DMS53 treated with DMSO at 0.1 percent for 48 hours (cell line): ENCODE data around the gene TMEM219.
"Not testable (repeated sequence)": the region's sequence is repeated elsewhere in the genome, so short reads cannot be mapped to it uniquely, and the experiment has no call there.

Experiments used
- DNase-seq: peaks from one replicate; lab custom pipeline; 2025; ENCODE audit not compliant: unreplicated experiment; lab: John Stamatoyannopoulos, UW

Gene TMEM219

GRCh38 chr16:29961479-29962343, at the start of gene TMEM219:
TSS of gene TMEM219 (plus strand) at chr16:29962079. CDS start at chr16:29963144, 1,065 bp downstream.
- DNase-seq = peak; percentile 58

DNA sequence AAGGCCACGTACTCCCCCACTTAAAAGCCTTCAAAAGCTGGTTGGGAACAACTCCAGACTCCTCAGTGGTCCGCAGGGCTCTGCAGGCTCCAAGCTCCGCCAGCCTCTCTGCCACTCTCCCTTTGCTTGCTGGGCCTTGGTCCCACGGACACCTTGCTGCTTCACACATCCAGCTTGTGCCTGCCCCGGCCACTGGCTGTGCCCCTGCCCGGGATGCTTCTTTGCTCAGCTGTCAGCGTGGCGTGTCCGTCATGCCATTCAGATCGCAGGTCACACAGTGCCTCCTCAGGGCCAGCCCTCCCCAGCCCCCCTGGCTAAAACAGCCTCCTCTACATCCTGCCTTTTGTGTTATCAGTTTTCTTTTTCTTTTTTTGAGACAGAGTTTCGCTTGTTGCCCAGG, 49.8 kb upstream of the TMEM219 start:
- DNase-seq = peak; percentile 21

DNA sequence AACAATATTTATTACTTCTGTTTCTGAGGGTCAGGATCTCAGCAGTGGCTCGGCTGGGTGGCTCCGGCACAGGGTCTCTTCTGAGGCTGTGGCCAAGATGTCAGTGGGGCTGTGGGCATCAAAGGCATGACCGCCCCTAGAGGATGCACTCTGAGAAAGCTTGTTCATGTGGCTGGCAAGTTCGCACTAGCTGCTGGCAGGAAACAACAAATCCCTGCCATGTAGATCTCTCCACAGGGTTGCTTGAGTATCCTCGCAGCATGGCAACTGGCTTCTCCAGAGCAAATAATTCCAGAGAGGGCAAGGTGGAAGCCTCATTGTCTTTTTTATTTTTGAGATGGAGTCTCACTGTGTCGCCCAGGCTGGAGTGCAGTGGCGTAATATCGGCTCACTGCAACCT, 48.4 kb upstream of the TMEM219 start:
- no peak for DNase-seq

GRCh38 chr16:29915590-29916247, 46.2 kb upstream of the TMEM219 start:
- DNase-seq = no peak

- DNase-seq = no peak
Measured at GRCh38 chr16:29916979-29917378, 44.9 kb upstream of the TMEM219 start.

GRCh38 chr16:29920288-29921033, 41.4 kb upstream of the TMEM219 start:
- no peak for DNase-seq

GRCh38 chr16:29921034-29921385, 40.9 kb upstream of the TMEM219 start:
- no peak for DNase-seq

DNA sequence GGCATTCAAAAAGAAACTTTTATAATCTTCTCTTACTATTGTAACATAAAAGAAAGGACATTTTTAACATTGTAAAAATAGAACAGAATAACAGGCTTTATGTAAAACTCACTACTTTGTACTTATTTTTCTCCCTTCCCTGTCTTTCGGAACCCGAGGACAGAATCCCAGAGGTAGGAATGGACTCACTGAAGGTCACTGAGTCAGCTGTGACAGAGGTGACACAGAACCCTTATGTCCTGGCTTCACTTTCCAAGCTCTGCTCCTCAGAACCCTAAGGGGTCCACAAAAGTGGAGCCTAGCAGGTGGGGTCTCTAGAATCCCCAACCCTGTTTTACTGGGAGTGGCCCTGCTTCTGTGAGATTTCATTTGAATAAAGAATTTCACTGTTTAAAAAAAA, 39.6 kb upstream of the TMEM219 start:
- DNase-seq = no peak

DNA sequence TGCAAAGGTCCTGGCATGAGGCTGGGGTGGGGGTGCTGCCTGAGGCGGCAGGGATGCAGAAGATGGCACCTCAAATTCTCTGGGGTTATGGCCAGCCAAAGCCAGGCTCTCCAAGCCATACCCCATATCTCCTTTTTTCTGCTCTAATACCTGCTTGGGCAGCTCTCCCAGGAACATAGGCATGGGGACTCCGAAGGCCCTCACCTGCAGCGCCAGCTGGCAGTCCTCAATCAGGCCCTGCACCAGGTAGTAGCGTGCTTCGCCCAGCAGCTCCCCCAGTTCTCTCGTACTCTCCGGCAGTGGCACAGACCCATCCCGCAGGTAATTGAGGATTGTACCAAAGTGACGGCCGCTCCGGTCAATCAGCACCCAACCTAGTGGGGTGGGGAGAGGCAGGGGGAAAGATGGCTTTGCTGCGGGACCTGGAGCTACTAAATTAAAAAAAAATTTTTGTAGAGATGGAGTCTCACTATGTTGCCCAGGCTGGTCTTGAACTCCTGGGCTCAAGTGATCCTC, 38.8 kb upstream of the TMEM219 start:
- no peak for DNase-seq

- DNase-seq = no peak
Measured at GRCh38 chr16:29925105-29925756, 36.6 kb upstream of the TMEM219 start.

GRCh38 chr16:29925781-29926710, 35.8 kb upstream of the TMEM219 start, which contains the start of gene KCTD13:
TSS of gene KCTD13 (minus strand) at chr16:29926226. CDS start at chr16:29926033, 193 bp downstream.
- peak; percentile 56 for DNase-seq

DNA sequence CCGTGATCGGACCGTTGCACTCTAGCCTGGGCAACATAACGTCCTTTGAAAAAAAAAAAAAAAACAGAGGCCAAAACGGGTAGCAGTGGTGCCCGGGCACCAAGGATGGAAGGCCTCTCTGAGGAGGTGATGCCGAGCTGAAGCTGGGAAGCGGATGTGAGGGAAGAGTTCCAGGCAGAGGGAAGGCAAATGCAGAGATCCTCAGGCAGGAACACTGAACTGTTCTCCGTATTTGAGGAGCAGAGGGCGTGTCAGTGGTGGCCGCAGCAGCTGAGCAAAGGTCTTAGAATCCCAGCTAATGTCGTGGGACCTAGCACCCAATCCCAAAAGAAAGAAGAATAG, 35.2 kb upstream of the TMEM219 start:
- peak; percentile 31 for DNase-seq

GRCh38 chr16:29927070-29927905, 34.6 kb upstream of the TMEM219 start:
- DNase-seq = no peak

DNA sequence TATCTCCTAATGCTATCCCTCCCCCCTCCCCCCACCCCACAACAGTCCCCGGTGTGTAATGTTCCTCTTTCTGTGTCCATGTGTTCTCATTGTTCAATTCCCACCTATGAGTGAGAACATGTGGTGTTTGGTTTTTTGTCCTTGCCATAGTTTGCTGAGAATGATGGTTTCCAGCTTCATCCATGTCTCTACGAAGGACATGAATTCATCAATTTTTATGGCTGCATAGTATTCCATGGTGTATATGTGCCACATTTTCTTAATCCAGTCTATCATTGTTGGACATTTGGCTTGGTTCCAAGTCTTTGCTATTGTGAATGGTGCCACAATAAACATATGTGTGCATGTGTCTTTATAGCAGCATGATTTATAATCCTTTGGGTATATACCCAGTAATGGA, 30.1 kb upstream of the TMEM219 start:
- DNase-seq = not testable (repeated sequence)

- DNase-seq = no peak
Measured at GRCh38 chr16:29940656-29941055, 21.2 kb upstream of the TMEM219 start.

DNA sequence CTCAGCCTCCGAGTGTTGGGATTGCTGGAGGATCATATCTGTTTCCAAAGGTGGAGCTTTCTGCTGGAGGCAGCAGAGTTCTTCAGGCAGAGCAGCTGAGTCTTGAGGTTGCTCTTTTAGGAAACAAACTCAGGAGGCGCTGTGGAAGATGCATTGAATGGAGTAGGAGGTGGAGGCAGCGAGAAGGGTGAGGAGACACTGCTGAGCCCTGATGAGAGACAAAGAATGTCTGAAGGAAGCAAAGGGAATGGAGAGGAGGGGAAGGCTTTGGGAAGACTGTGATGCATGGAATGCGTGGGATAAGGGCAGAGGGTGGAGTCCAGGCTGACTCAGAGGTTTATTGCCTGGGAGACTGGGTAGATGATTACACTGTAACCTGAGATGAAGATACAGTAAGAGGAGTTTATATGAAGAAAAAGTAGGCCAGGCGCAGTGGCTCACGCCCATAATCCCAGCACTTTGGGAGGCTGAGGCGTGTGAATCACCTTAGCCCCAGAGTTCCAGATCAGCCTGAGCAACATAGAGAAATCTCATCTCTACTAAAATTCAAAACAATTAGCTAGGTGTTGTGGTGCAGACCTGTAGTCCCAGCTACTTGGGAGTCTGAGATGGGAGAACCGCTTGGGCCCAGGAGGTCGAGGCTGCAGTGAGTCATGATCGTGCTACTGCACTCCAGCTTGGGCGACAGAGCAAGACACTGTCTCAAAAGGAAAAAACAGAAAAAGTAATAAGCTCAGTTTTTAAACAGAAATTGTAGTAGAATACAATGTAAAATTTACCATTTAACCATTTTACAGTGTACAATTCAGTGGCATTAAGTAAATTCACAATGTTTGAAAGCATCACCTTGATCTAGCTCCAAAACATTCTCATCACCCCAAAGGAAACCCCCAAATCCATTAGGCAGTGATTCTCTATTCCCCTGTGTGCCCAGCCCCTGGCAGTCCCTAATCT, 17.8 kb upstream of the TMEM219 start:
- DNase-seq = peak; percentile 80

DNA sequence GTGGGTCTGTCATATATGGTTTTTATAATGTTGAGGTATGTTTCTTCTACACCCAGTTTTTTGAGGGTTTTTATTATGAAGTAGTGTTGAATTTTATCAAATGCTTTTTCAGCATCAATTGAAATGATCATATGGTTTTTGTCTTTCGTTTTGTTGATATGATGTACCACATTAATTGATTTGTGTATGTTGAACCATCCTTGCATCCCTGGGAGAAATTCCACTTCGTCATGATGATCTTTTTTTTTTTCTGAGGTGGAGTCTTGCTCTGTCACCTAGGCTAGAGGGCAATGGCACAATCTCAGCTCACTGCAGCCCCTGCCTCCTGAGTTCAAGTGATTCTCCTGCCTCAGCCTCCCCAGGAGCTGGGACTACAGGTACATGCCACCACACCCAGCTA, 14.0 kb upstream of the TMEM219 start:
- DNase-seq = no peak
